HEK293 (cell line): ENCODE measurements around the gene DVL1.

Source experiments
- CTCF ChIA-PET: fragments of 350-600 bp; formaldehyde crosslinking; extraction: SDS; loops from one replicate; lab custom pipeline; 2021; ENCODE audit warnings: antibody characterized with exemption; lab: Yijun Ruan, JAX
- POLR2A ChIA-PET: fragments of 300-600 bp; formaldehyde crosslinking; extraction: SDS; loops from one replicate; lab custom pipeline; 2020; ENCODE audit warnings: antibody characterized with exemption, inconsistent platforms; lab: Yijun Ruan, JAX
- H3K27ac ChIP-seq: fragments of 200-500 bp; sonication (Bioruptor generic); 2 replicates; pipeline ENCODE4 v1.5.1; 2014; ENCODE audit warnings: low read depth, low read length, control low read depth, inconsistent platforms; ENCODE audit errors: extremely low read depth
- H3K36me3 ChIP-seq, 2 experiments: fragments of 200-500 bp in 1 of 2; sonication (Bioruptor generic) in 1 of 2; 1 replicate in 1 of 2; 2 replicates in 1 of 2; pipeline ENCODE4 v1.5.1; 2014 to 2017; ENCODE audit warnings: inconsistent platforms in 2 of 2, low read length in 2 of 2; ENCODE audit not compliant: control insufficient read depth in 2 of 2, insufficient read depth in 1 of 2
- H3K4me1 ChIP-seq: fragments of 200-500 bp; sonication (Bioruptor generic); 2 replicates; pipeline ENCODE4 v1.5.1; 2014; ENCODE audit warnings: mild to moderate bottlenecking, low read length, inconsistent platforms; ENCODE audit not compliant: control insufficient read depth, insufficient read depth
- H3K4me3 ChIP-seq: 2 replicates; pipeline ENCODE4 v1.5.1; 2011; ENCODE audit warnings: low read depth, mild to moderate bottlenecking, control low read depth, low read length, moderate library complexity
- H3K9me3 ChIP-seq: fragments of 200-500 bp; sonication (Bioruptor generic); 2 replicates; pipeline ENCODE4 v1.5.1; 2014; ENCODE audit warnings: low read depth, low read length, inconsistent platforms; ENCODE audit not compliant: control insufficient read depth, insufficient read depth
- GLIS2 ChIP-seq: fragments of 450-650 bp; formaldehyde crosslinking; IDR thresholded peaks from 2 replicates; pipeline ENCODE4 v1.5.1; 2016; ENCODE audit warnings: missing biosample characterization, missing genetic modification characterization
- KLF7 ChIP-seq: fragments of 450-650 bp; formaldehyde crosslinking; IDR thresholded peaks from 2 replicates; pipeline ENCODE4 v1.5.1; 2016; ENCODE audit warnings: missing biosample characterization, missing genetic modification characterization, borderline replicate concordance
- SCRT2 ChIP-seq: fragments of 450-650 bp; formaldehyde crosslinking; IDR thresholded peaks from 2 replicates; pipeline ENCODE4 v1.5.1; 2016; ENCODE audit warnings: missing biosample characterization, missing genetic modification characterization
- SP3 ChIP-seq: fragments of 450-650 bp; formaldehyde crosslinking; IDR thresholded peaks from 2 replicates; pipeline ENCODE4 v1.5.1; 2016; ENCODE audit warnings: missing biosample characterization, missing genetic modification characterization
- ZBTB20 ChIP-seq: fragments of 450-650 bp; formaldehyde crosslinking; IDR thresholded peaks from 2 replicates; pipeline ENCODE4 v1.5.1; 2016; ENCODE audit warnings: missing biosample characterization, missing genetic modification characterization
- ZFHX2 ChIP-seq: fragments of 450-650 bp; formaldehyde crosslinking; conservative IDR thresholded peaks from 2 replicates; pipeline ENCODE4 v1.5.1; 2016; ENCODE audit warnings: missing biosample characterization, missing genetic modification characterization
- ZFP37 ChIP-seq: fragments of 450-650 bp; formaldehyde crosslinking; IDR thresholded peaks from 2 replicates; pipeline ENCODE4 v1.5.1; 2016; ENCODE audit warnings: missing biosample characterization, missing genetic modification characterization
- ZNF114 ChIP-seq: fragments of 450-650 bp; formaldehyde crosslinking; IDR thresholded peaks from 2 replicates; pipeline ENCODE4 v1.5.0; 2017; ENCODE audit warnings: missing biosample characterization, missing genetic modification characterization
- ZNF16 ChIP-seq: fragments of 450-650 bp; formaldehyde crosslinking; IDR thresholded peaks from 2 replicates; pipeline ENCODE4 v1.5.1; 2016; ENCODE audit warnings: low read depth, missing biosample characterization, missing genetic modification characterization
- ZNF19 ChIP-seq: fragments of 450-650 bp; formaldehyde crosslinking; IDR thresholded peaks from 2 replicates; pipeline ENCODE4; 2016; ENCODE audit warnings: missing biosample characterization, missing genetic modification characterization, low read depth
- ZNF23 ChIP-seq: fragments of 450-650 bp; formaldehyde crosslinking; IDR thresholded peaks from 2 replicates; pipeline ENCODE4 v1.5.1; 2016; ENCODE audit warnings: missing biosample characterization, missing genetic modification characterization, borderline replicate concordance
- ZNF239 ChIP-seq: fragments of 450-650 bp; formaldehyde crosslinking; IDR thresholded peaks from 2 replicates; pipeline ENCODE4 v1.5.1; 2016; ENCODE audit warnings: missing biosample characterization, missing genetic modification characterization
- ZNF248 ChIP-seq: fragments of 450-650 bp; formaldehyde crosslinking; IDR thresholded peaks from 2 replicates; pipeline ENCODE4 v1.5.1; 2017; ENCODE audit warnings: missing biosample characterization, missing genetic modification characterization
- ZNF266 ChIP-seq: fragments of 450-650 bp; formaldehyde crosslinking; IDR thresholded peaks from 2 replicates; pipeline ENCODE4 v1.5.1; 2016; ENCODE audit warnings: missing biosample characterization, missing genetic modification characterization, low read depth
- ZNF274 ChIP-seq, 2 experiments: fragments of 200-500 bp in 1 of 2; fragments of 450-650 bp in 1 of 2; sonication (Bioruptor generic) in 1 of 2; formaldehyde crosslinking in 1 of 2; IDR thresholded peaks; 2 replicates each; pipeline versions ENCODE4 v1.5.1 to v1.6.1; 2014 to 2016; ENCODE audit warnings: borderline replicate concordance in 1 of 2, inconsistent platforms in 1 of 2, low read length in 1 of 2, missing biosample characterization in 1 of 2, missing genetic modification characterization in 1 of 2
- ZNF404 ChIP-seq: fragments of 450-650 bp; formaldehyde crosslinking; IDR thresholded peaks from 2 replicates; pipeline ENCODE4 v1.5.1; 2017; ENCODE audit warnings: missing biosample characterization, missing genetic modification characterization
- ZNF426 ChIP-seq: fragments of 450-650 bp; formaldehyde crosslinking; IDR thresholded peaks from 2 replicates; pipeline ENCODE4 v1.5.1; 2017; ENCODE audit warnings: missing biosample characterization, missing genetic modification characterization, mild to moderate bottlenecking, inconsistent platforms, moderate library complexity
- ZNF501 ChIP-seq: fragments of 450-650 bp; formaldehyde crosslinking; IDR thresholded peaks from 2 replicates; pipeline ENCODE4 v1.5.1; 2016; ENCODE audit warnings: missing biosample characterization, missing genetic modification characterization
- ZNF514 ChIP-seq: fragments of 450-650 bp; formaldehyde crosslinking; IDR thresholded peaks from 2 replicates; pipeline ENCODE4 v1.5.1; 2016; ENCODE audit warnings: missing biosample characterization, missing genetic modification characterization
- ZNF571 ChIP-seq: fragments of 450-650 bp; formaldehyde crosslinking; IDR thresholded peaks from 2 replicates; pipeline ENCODE4 v1.5.0; 2017; ENCODE audit warnings: missing biosample characterization, missing genetic modification characterization
- ZNF621 ChIP-seq: fragments of 450-650 bp; formaldehyde crosslinking; IDR thresholded peaks from 2 replicates; pipeline ENCODE4 v1.5.1; 2017; ENCODE audit warnings: missing biosample characterization, missing genetic modification characterization
- ZNF626 ChIP-seq: fragments of 450-650 bp; sonication (Bioruptor Pico); formaldehyde crosslinking; IDR thresholded peaks from 2 replicates; pipeline ENCODE4 v1.5.1; 2018; ENCODE audit warnings: missing biosample characterization, missing genetic modification characterization, inconsistent platforms
- ZNF677 ChIP-seq: fragments of 450-650 bp; IDR thresholded peaks from 2 replicates; pipeline ENCODE4 v1.5.0; 2018; ENCODE audit warnings: missing biosample characterization, mild to moderate bottlenecking, missing genetic modification characterization, moderate library complexity
- ZNF776 ChIP-seq: fragments of 450-650 bp; formaldehyde crosslinking; IDR thresholded peaks from 2 replicates; pipeline ENCODE4 v1.5.0; 2017; ENCODE audit warnings: missing biosample characterization, missing genetic modification characterization, borderline replicate concordance
- ZSCAN16 ChIP-seq: fragments of 450-650 bp; formaldehyde crosslinking; IDR thresholded peaks from 2 replicates; pipeline ENCODE4 v1.5.1; 2016; ENCODE audit warnings: missing biosample characterization, missing genetic modification characterization
- TF ChIP-seq, protein P1 (sequence below): fragments of 450-650 bp; formaldehyde crosslinking; IDR thresholded peaks from 2 replicates; pipeline ENCODE4 v1.5.1; 2016; ENCODE audit warnings: missing biosample characterization, missing genetic modification characterization
- TF ChIP-seq, protein P2 (sequence below): fragments of 450-650 bp; formaldehyde crosslinking; IDR thresholded peaks from 2 replicates; pipeline ENCODE4 v1.5.1; 2016; ENCODE audit warnings: missing biosample characterization, missing genetic modification characterization, low read depth
- TF ChIP-seq, protein P3 (sequence below): fragments of 450-650 bp; formaldehyde crosslinking; IDR thresholded peaks from 2 replicates; pipeline ENCODE4 v1.5.1; 2016; ENCODE audit warnings: missing biosample characterization, missing genetic modification characterization, borderline replicate concordance
- TF ChIP-seq, protein P4 (sequence below): fragments of 450-650 bp; formaldehyde crosslinking; IDR thresholded peaks from 2 replicates; pipeline ENCODE4 v1.5.1; 2017; ENCODE audit warnings: missing biosample characterization, mild to moderate bottlenecking, missing genetic modification characterization, moderate library complexity

Gene DVL1

DNA sequence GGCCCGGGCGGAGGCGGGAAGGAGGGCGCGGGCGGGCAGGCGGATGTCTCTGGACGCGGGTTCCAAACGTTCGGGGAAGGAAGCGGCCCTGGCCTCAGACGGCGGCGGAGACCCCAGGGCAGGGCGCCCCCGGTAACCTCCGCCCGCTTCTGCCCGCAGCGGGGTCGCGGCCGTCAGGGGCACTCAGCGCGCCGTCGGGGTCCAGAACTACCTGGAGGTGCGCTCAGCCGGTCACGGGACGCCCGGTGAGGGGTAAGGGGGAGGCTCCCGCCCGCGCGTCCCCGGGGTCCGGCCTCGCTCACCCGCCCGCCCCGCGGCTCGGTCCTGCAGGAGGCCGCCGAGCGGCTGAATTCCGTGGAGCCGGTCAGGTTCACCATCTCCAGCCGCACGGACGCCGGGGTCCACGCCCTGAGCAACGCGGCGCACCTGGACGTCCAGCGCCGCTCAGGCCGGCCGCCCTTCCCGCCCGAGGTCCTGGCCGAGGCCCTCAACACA, 40.4 kb downstream of the DVL1 start (continued):
- TF ChIP-seq ZFHX2 (tag by site-specific recombination) (peak; percentile 97), ZNF677 (tag by site-specific recombination) (no peak), SCRT2 (tag by site-specific recombination) (no peak), ZNF426 (tag by site-specific recombination) (no peak)
- TF ChIP-seq, protein P1, sequence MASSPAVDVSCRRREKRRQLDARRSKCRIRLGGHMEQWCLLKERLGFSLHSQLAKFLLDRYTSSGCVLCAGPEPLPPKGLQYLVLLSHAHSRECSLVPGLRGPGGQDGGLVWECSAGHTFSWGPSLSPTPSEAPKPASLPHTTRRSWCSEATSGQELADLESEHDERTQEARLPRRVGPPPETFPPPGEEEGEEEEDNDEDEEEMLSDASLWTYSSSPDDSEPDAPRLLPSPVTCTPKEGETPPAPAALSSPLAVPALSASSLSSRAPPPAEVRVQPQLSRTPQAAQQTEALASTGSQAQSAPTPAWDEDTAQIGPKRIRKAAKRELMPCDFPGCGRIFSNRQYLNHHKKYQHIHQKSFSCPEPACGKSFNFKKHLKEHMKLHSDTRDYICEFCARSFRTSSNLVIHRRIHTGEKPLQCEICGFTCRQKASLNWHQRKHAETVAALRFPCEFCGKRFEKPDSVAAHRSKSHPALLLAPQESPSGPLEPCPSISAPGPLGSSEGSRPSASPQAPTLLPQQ (tag by site-specific recombination): peak; percentile 7; the same call in 1 of the 2 replicates
- TF ChIP-seq, all 188 proteins: peak for 20

DNA sequence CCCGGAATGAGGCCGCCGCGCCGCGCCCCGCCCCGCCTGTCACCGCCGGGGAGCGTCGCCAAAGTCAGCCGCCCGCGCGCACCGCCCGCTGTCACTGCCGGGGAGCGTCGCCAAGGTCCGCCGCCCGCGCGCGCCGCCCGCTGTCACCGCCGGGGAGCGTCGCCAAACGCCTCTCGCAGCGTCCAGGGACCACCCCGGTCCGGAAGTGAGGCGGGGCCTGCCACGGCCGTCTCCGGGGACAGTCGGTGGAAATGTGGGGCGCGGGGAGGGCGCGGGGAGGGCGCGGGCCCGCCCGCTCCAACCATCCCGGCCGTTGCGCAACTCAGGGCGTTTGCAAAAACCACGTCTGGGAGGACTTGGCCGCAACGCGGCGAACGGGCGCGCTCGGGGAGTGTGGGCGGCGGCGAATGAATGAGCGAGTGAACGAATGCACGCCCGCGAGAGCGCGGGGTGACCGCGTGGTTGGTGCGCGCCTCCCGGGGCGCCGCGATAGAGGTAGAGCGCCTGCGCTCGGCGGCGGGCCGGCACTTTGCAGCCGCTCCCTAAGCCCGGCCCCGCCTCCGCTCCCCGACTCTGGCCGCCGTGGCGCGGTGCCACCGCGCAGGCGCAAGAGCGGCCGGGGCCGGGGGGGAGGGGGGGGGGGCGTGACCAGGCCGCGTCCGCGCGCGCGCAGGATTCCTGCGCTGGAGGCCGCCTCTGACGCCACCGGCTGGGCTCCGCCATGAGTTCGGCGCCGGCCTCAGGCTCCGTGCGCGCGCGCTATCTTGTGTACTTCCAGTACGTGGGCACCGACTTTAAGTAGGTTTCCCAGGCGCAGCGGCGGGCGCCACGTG, 41.1 kb downstream of the DVL1 start, which contains the start of the genes ACAP3 and PUSL1:
TSS of gene ACAP3 (minus strand) at position 8 of the 833 bp plus-strand sequence. CDS start 115 bp downstream, outside the sequence.
TSS of gene PUSL1 (plus strand) at position 675 of the 833 bp plus-strand sequence. CDS start at position 722, 47 bp downstream.
- Histone ChIP-seq H3K27ac (peak within 1 kb of the TSS; percentile 96), H3K4me3 (peak within 1 kb of the TSS; percentile 81), H3K9me3 (no peaks in the 10 kb centered on the region), H3K36me3 (peaks cover 0 to 44% of the 10 kb centered on the region in 2 experiments; a peak in 1 of 3 replicates), H3K4me1 (peaks cover 20% of the 10 kb centered on the region)
- ChIA-PET CTCF (no interaction called here), POLR2A (no interaction called here)
- TF ChIP-seq ZNF19 (tag by site-specific recombination) (no peak), ZNF239 (no peak), ZNF626 (tag by site-specific recombination) (no peak), ZNF404 (no peak), ZNF114 (no peak), ZNF248 (no peak), GLIS2 (peak; percentile 98), ZFP37 (peak; percentile 73; the same call in 1 of the 2 replicates), ZNF514 (tag by site-specific recombination) (no peak), ZSCAN16 (peak; percentile 82; the same call in 1 of the 2 replicates), ZBTB20 (peak; percentile 48; the same call in 1 of the 2 replicates), SP3 (peak; percentile 76), ZNF274 (IDR thresholded peaks at IDR 0.05; ENCODE audit: low read length) (no peak), ZNF274 (tag by site-specific recombination; IDR thresholded peaks at IDR 0.05; ENCODE audit: borderline replicate concordance) (no peak), ZNF23 (tag by site-specific recombination) (no peak), ZNF621 (tag by site-specific recombination) (no peak), ZNF501 (tag by site-specific recombination) (peak; percentile 54), ZNF571 (no peak), ZNF16 (tag by site-specific recombination) (no peak), KLF7 (peak; percentile 84; the same call in 1 of the 2 replicates), ZNF266 (no peak), ZNF776 (tag by site-specific recombination) (no peak)
- TF ChIP-seq, protein P2, sequence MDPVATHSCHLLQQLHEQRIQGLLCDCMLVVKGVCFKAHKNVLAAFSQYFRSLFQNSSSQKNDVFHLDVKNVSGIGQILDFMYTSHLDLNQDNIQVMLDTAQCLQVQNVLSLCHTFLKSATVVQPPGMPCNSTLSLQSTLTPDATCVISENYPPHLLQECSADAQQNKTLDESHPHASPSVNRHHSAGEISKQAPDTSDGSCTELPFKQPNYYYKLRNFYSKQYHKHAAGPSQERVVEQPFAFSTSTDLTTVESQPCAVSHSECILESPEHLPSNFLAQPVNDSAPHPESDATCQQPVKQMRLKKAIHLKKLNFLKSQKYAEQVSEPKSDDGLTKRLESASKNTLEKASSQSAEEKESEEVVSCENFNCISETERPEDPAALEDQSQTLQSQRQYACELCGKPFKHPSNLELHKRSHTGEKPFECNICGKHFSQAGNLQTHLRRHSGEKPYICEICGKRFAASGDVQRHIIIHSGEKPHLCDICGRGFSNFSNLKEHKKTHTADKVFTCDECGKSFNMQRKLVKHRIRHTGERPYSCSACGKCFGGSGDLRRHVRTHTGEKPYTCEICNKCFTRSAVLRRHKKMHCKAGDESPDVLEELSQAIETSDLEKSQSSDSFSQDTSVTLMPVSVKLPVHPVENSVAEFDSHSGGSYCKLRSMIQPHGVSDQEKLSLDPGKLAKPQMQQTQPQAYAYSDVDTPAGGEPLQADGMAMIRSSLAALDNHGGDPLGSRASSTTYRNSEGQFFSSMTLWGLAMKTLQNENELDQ: no peak
- TF ChIP-seq, protein P3, sequence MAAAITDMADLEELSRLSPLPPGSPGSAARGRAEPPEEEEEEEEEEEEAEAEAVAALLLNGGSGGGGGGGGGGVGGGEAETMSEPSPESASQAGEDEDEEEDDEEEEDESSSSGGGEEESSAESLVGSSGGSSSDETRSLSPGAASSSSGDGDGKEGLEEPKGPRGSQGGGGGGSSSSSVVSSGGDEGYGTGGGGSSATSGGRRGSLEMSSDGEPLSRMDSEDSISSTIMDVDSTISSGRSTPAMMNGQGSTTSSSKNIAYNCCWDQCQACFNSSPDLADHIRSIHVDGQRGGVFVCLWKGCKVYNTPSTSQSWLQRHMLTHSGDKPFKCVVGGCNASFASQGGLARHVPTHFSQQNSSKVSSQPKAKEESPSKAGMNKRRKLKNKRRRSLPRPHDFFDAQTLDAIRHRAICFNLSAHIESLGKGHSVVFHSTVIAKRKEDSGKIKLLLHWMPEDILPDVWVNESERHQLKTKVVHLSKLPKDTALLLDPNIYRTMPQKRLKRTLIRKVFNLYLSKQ: no peak
- TF ChIP-seq, protein P4, sequence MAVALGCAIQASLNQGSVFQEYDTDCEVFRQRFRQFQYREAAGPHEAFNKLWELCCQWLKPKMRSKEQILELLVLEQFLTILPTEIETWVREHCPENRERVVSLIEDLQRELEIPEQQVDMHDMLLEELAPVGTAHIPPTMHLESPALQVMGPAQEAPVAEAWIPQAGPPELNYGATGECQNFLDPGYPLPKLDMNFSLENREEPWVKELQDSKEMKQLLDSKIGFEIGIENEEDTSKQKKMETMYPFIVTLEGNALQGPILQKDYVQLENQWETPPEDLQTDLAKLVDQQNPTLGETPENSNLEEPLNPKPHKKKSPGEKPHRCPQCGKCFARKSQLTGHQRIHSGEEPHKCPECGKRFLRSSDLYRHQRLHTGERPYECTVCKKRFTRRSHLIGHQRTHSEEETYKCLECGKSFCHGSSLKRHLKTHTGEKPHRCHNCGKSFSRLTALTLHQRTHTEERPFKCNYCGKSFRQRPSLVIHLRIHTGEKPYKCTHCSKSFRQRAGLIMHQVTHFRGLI: peak; percentile 48; the same call in 1 of the 2 replicates
